Calu3 (cell line): ENCODE results near the gene WWOX. TPM values are rescaled to one million over a fixed set of nuclear protein-coding genes. Genes with fewer than 3 reads are reported as not detected.

Experiments used
- BruUV-seq: library from RNA; stranded (reverse); fragments of 400-500 nt; replicated peaks from 2 replicates; lab custom pipeline; 2021; lab: Mats Ljungman, UMichigan
- CTCF ChIA-PET: fragments of 300-600 bp; sonication (Branson Sonifier 250); formaldehyde crosslinking; loops from one replicate; lab custom pipeline; 2022; ENCODE audit warnings: antibody characterized with exemption; lab: Charles Lee
- DNase-seq: peaks from one replicate; pipeline ENCODE4 v3.0.0; 2022
- H3K27ac Mint-ChIP-seq: one replicate; pipeline ENCODE4 v1.8.0; 2022; ENCODE audit warnings: mixed read lengths; ENCODE audit not compliant: unreplicated experiment
- H3K27me3 Mint-ChIP-seq: one replicate; pipeline ENCODE4 v1.8.0; 2022; ENCODE audit warnings: mixed read lengths; ENCODE audit not compliant: unreplicated experiment
- H3K36me3 Mint-ChIP-seq: one replicate; pipeline ENCODE4 v1.8.0; 2022; ENCODE audit warnings: mild to moderate bottlenecking, moderate library complexity, mixed read lengths; ENCODE audit not compliant: insufficient read depth, unreplicated experiment
- H3K4me1 Mint-ChIP-seq: one replicate; pipeline ENCODE4 v1.8.0; 2022; ENCODE audit warnings: mild to moderate bottlenecking, low read depth, mixed read lengths; ENCODE audit not compliant: unreplicated experiment
- H3K4me3 Mint-ChIP-seq: one replicate; pipeline ENCODE4 v1.8.0; 2022; ENCODE audit warnings: mild to moderate bottlenecking, low read depth, moderate library complexity, mixed read lengths; ENCODE audit not compliant: unreplicated experiment
- H3K9me3 Mint-ChIP-seq: one replicate; pipeline ENCODE4 v1.8.0; 2022; ENCODE audit warnings: low read depth, mixed read lengths; ENCODE audit not compliant: unreplicated experiment
- intact Hi-C: fragments of 100-400 bp; cut with micrococcal nuclease; formaldehyde crosslinking; loops from one replicate; pipeline ENCODE4 v1.10.0; 2022; ENCODE audit not compliant: unreplicated experiment
- total RNA-seq: library from RNA; stranded (reverse); gene quantifications from 2 replicates; pipeline ENCODE4 v1.2.3, GENCODE V29; 2022
- TF ChIP-seq, protein P1 (sequence below): fragments of 200-600 bp; IDR thresholded peaks from one replicate; pipeline ENCODE4 v1.8.0; 2022; ENCODE audit warnings: antibody characterized with exemption; ENCODE audit not compliant: unreplicated experiment

Gene WWOX
- total RNA-seq, 1 experiment from 2014 or later, result 33.5 TPM

DNA sequence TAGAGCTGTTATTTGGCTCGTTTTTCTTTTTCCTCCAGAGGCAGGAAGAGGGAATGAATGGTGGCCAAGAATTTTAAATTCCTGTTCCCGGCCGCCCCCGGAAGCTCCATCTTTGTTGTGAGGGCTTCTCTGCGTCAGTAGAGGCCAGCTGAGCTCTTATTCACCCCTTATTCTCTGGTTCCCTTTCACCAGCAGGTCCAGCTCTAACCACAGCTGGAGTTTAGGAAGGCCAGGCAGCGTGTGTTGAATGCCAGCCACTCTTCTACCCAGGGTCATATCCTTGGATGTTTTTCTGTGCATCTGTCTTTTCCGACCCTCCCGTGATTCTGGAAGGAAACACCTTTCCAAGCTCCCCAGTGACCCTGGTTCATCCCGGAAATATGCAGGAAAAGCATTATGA, 570.5 kb downstream of the WWOX start:
- CTCF ChIA-PET, result no interaction called here
- Mint-ChIP-seq H3K27me3 (no peaks in the 10 kb centered on the region), H3K4me1 (no peaks in the 10 kb centered on the region), H3K36me3 (no peaks in the 10 kb centered on the region), H3K27ac (no peak overlapping the region), H3K4me3 (no peak overlapping the region), H3K9me3 (peaks cover 14% of the 10 kb centered on the region)
- TF ChIP-seq, protein P1, sequence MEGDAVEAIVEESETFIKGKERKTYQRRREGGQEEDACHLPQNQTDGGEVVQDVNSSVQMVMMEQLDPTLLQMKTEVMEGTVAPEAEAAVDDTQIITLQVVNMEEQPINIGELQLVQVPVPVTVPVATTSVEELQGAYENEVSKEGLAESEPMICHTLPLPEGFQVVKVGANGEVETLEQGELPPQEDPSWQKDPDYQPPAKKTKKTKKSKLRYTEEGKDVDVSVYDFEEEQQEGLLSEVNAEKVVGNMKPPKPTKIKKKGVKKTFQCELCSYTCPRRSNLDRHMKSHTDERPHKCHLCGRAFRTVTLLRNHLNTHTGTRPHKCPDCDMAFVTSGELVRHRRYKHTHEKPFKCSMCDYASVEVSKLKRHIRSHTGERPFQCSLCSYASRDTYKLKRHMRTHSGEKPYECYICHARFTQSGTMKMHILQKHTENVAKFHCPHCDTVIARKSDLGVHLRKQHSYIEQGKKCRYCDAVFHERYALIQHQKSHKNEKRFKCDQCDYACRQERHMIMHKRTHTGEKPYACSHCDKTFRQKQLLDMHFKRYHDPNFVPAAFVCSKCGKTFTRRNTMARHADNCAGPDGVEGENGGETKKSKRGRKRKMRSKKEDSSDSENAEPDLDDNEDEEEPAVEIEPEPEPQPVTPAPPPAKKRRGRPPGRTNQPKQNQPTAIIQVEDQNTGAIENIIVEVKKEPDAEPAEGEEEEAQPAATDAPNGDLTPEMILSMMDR, result no peak
- no TSS peak for BruUV-seq
- no peak for DNase-seq
- intact Hi-C loops, result no loop called here

DNA sequence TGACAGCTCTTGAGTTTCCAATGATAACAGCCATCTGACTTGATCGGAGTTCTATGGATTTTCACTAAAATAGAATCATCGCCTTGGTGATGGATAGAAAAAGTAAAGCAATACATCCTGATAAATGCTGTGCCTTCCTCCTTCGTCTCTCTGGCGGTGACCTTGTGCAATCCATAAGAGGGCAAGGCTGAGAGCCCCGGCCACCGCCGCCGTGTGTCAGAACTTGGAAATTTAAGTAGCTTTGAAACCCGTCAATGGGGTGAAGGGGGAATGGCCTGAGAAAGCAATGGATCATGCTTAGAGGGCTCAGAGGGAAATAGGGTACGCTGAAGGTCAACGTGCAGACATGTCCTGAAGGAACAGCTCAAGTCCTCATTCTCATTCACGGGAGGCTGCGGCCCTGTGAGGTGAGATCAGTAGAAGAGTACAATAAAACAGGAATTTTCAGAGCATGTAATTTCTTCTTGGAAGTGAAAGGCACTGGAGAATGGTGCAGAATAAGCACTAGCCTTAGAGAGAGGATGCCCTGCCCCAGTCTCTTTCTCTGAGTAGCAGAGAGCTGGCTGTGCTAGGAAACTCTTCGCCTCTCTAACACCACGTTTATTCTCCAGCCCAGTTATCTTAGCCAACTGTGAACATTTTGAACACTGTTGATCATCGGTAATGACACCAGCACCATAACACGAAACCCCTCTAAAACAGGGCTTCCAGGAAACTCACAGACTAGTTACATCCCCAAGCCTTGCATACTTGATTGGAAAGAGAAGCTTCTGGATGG, 573.5 kb downstream of the WWOX start:
- intact Hi-C loops, result no loop called here
- Mint-ChIP-seq H3K4me1 (no peaks in the 10 kb centered on the region), H3K36me3 (no peaks in the 10 kb centered on the region), H3K27ac (no peak overlapping the region), H3K9me3 (peaks cover 8% of the 10 kb centered on the region), H3K27me3 (no peaks in the 10 kb centered on the region), H3K4me3 (no peak overlapping the region)
- TF ChIP-seq, protein P1, result no peak
- CTCF ChIA-PET, result no interaction called here
- no peak for DNase-seq
- BruUV-seq, result no TSS peak

DNA sequence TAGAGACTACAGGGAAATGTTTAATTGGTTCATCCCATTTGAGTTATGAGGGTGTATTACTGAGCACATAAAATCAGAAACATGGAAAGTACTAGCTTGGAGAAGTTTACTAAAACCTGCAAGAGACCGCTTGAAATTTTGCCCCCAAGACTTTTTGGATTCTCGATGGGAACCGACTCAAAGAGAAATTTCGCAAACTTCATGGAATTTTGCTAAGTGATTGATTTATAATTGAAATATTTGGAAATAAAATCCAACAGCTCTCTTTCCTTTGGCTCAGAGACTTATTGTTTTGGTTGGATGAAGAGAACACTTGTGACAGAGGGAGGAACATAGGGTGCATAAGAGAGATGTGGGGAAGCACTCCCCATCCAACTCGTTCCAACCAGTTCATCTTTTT, 574.4 kb downstream of the WWOX start:
- Mint-ChIP-seq H3K4me3 (no peak overlapping the region), H3K27me3 (no peaks in the 10 kb centered on the region), H3K27ac (no peak overlapping the region), H3K4me1 (no peaks in the 10 kb centered on the region), H3K9me3 (peaks cover 6% of the 10 kb centered on the region), H3K36me3 (no peaks in the 10 kb centered on the region)
- TF ChIP-seq, protein P1, result no peak
- CTCF ChIA-PET, result no interaction called here
- intact Hi-C loops, result no loop called here
- no TSS peak for BruUV-seq
- no peak for DNase-seq

DNA sequence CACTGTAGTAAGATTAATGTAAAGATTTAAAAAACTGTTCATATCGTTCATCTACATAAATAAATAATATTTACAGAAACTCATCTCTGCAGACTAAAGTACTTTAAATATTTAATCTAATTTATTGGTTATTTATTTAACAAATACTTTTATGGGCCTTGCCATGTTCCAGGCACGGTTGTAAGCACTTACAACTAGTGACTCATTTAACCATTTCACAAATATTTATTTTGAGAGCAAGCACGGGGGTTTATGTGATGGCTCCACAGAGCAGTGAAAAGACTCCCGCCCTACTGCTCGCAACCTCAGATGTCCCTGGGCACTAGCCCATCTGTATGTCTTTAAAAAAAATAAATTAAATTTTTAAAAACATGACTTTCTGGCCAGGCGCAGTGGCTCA, 575.9 kb downstream of the WWOX start:
- H3K4me1 Mint-ChIP-seq, result no peaks in the 10 kb centered on the region
- H3K36me3 Mint-ChIP-seq, result no peaks in the 10 kb centered on the region
- H3K9me3 Mint-ChIP-seq, result peaks cover 6% of the 10 kb centered on the region
- H3K27ac Mint-ChIP-seq, result no peak overlapping the region
- no peak for DNase-seq
- intact Hi-C loops, result no loop called here
- no peaks in the 10 kb centered on the region for H3K27me3 Mint-ChIP-seq
- BruUV-seq, result no TSS peak
- no peak overlapping the region for H3K4me3 Mint-ChIP-seq
- TF ChIP-seq, protein P1, result no peak
- CTCF ChIA-PET, result no interaction called here
